Hematopoietic multipotent progenitor cell treated with erythropoietin and hydrocortisone succinate and interleukin-3 and kit ligand, for 15 days (in vitro differentiated cells): ENCODE results near the gene SURF1.
A peak's percentile ranks its signal among the peaks of the same experiment; 100 is the strongest.
"Not testable (repeated sequence)": the region's sequence is repeated elsewhere in the genome, so short reads cannot be mapped to it uniquely, and the experiment has no call there.

Experiments
- DNase-seq: peaks from one replicate; pipeline ENCODE4 v3.0.0-alpha.2; 2015; ENCODE audit warnings: low spot score

The SURF1 gene, protein sequence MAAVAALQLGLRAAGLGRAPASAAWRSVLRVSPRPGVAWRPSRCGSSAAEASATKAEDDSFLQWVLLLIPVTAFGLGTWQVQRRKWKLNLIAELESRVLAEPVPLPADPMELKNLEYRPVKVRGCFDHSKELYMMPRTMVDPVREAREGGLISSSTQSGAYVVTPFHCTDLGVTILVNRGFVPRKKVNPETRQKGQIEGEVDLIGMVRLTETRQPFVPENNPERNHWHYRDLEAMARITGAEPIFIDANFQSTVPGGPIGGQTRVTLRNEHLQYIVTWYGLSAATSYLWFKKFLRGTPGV

DNA sequence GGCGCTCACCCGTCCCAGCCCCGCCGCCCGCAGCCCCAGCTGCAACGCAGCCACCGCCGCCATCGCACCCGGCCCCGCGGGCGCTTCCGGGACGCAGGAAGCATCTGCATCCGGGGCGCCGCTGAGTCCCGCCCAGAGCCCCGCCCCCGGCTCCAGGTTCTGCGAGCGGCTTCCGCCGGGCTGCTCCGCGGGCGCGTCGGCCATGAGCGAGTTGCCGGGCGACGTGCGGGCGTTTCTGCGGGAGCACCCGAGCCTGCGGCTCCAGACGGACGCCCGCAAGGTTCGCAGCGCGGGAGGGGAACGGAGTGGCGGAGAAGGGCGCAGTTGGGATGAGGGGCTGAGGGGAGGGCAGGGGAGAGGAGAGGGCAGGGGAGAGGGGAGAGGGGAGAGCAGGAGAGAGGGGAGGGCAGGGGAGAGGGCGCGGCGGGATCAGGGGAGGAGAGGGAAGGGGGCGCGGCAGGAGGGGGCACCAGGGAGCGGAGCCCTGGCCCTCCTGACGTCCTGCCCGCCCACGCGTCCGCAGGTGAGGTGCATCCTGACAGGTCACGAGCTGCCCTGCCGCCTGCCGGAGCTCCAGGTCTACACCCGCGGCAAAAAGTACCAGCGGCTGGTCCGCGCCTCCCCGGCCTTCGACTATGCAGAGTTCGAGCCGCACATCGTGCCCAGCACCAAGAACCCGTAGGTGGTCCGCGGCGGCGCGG, at the start of gene SURF1, which contains the start of gene SURF2:
Gene SURF1, minus strand, starts transcription at position 97 of the 701 bp plus-strand sequence. Its CDS starts 34 bp downstream, at position 63.
Gene SURF2, plus strand, starts transcription at position 160 of the 701 bp plus-strand sequence. Its CDS starts 43 bp downstream, at position 203.
- DNase-seq: peak; percentile 90

DNA sequence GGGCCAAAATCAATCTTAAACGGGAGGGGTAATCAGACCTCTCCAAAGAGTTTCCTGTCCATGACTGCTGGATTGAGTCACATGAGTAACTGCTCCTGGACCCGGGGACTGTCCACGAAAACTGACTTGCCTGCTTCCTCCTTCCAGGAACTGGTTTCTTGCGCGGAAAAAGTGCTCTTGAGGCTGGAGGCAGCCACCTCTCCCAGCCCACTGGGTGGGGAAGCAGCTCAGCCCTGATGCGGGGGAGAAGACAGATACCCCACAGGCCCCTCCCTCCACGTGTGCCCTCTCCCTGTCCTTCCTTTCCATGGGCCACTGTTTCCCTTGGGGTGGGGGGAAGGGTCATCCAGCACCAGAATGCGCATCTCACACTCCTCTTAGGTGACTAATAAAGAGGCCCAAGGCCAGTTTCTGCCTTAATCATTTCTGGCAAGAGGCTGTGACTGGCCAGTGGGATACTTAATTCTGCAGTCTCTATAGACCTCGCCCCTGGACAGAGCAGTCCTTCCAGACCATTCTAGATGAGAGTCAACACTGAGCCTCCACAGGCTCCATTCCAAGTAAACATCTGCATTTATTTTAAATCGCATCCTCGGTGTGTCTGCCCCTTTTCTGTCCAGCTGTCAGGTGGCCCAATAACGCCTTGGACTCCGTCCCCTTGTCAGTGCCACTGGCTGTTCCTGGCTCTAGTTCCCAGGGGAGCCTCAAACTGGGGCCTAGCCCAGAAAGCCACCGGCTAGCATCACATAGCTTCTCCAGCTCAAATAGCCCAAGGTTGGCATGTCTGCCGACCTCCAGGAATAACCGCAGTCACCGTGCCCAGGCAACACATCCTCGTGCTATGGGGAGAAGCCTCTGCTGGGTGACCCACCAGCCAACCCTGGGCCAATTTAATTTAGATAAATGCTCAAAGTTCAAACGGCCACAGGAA, 49.5 kb upstream of the SURF1 start:
- no peak for DNase-seq

DNA sequence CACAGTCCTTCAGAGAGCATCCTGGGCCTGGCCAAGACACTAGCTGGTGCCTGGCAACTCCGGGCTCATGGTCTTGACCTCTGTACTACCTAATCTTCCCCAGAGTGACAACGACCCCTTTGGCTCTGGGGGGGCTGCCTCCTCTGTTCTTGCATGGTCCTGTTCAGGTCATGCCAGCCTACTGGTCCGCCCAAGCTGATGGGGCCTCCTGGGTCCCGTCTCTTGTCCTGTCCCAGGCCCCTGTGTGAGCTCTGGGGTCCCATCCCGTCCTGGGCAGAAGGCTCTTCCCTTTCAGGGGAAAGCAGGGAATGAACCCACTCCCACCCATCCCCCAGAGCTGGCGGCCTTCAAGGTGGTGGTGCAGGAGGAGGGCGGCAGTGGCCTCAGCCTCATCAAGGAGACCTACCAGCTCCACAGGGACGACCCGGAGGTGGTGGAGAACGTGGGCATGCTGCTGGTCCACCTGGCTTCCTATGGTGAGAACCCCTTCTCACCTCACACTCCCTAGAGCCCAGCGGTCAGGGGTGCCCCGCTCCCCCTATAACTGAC, 48.2 kb upstream of the SURF1 start:
- DNase-seq: no peak

DNA sequence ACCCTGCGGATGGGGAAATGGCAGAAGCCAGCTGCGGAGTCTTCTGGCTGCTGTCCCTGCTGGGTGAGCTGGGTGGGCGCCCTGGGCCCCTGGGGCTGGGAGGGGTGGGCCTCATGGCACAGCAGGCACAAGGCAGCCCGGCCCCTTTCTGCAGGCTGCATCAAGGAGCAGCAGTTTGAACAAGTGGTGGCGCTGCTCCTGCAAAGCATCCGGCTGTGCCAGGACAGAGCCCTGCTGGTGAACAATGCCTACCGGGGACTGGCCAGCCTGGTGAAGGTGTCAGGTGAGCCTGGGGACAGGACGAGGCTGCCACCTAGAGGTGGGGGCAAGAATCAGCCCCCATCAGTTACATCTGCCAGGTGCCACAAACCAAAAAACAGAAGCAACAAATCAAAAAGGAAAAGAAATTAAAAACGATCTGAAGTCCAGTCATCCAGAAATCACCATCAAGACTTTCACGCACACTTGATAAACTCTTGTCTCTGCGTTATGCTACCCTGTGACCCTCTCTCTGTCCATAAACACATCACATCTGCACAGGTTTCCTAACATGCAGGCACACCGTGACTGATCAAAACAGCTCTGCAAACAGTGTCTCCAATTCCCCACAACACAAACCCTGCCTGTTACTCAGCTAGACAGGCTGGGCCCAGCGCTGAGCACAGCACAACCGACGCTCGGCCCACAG, 47.6 kb upstream of the SURF1 start:
- peak; percentile 62 for DNase-seq

DNA sequence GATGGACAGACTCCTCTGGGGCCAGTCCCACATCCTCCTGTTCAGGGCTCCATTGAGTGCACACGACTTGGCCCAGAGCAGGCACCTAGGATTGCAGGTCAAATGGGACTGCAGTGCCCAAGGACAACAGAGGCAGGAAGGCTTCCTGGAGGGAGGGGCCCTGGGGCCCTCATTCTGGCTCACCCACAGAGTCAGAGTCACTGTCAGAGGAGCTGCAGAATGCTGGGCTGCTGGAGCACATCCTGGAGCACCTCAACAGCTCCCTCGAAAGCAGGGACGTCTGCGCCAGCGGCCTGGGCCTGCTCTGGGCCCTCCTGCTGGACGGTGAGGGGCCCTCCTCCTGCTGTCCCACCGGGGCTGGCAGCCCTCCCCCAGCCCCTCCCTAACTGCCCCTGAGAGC, 46.4 kb upstream of the SURF1 start:
- no peak for DNase-seq

DNA sequence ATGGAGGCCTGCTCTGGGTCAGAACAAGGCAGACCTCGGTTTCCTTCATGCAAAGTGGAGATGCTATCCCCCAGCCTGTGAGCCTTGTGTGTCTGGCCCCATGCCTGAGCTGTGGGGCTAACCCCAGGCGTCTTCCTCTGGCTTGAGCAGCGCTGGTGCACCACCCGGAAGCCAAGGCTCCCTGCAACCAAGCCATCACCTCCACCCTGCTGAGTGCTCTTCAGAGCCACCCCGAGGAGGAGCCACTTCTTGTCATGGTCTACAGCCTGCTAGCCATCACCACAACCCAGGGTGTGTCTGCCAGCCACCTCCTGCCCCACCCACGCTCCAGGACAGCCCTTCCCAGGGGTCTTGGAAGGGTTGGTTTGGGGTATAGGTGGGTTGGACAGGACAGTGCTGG, 45.3 kb upstream of the SURF1 start:
- DNase-seq: no peak

DNA sequence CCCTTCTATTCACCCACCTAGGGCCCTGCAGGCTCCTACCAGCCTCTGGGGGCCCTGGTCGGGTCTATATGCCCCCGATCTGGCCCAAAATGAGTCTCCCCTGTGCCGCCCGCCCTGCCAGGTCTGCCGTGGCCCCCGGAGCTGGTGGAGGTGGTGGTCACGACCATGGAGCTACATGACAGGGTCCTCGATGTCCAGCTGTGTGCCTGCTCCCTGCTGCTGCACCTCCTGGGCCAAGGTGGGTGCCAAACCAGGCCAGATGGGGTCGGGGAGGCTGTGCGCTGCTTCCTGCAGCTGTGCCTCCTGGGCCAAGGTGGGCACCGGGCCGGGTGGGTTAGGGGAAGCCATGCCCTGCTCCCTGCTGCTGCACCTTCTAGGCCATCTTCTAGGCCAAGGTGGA, 44.0 kb upstream of the SURF1 start:
- no peak for DNase-seq

DNA sequence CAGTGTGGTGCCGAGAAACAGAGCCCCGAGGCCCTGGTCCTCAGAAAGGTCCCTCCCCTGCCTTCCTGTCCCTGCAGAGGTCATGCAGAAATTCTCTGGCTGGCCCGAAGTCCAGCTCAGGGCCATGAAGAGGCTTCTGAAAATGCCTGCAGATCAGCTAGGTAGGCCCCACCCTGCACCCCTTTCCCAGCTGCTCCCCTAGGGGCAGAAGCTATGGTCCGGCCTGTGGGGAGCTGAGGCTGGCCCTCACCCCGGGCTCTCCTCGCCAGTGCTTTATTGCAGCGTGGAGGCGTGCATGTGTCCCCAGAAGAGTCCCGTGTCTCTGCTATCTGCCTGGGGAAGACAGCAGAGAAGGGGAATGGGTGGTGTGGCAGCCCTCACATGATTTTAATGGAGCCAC, 41.6 kb upstream of the SURF1 start:
- no peak for DNase-seq

DNA sequence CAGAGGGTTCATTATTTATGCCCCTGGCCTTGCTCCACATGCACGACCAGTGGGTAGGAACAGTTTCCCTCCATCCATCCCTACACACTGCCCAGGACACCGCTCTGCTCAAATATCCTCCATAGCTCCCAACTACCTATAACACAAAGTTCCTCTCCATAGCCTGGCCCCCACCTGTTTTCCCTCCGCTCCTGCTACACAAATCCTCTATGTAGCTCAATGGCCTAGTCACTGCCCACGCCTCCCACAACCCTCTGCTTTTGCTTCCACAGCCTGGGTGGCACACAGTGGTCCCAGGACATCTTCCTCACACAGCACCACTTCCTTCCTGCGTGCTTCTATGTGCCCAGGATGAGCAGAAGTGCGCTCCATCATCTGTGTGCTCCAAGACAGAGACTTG, 41.1 kb upstream of the SURF1 start:
- DNase-seq: no peak

DNA sequence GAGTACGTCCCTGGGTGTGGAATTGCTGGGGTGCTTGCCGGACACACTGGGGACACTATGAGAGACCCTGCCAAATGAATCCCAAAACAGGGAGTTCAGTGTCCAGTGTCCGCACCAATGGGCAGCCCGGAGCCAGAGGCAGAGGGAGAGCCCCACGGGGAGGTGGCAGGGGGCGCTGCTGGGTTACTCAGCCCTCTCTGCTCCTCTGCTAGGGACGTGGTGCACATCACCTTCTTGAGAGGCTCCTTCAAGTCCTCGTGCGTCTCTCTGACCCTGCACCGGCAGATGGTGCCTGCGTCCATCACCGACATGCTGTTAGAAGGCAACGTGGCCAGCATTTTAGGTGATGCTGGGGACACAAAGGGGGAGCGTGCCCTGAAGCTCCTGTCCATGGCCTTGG, 40.7 kb upstream of the SURF1 start:
- no peak for DNase-seq

DNA sequence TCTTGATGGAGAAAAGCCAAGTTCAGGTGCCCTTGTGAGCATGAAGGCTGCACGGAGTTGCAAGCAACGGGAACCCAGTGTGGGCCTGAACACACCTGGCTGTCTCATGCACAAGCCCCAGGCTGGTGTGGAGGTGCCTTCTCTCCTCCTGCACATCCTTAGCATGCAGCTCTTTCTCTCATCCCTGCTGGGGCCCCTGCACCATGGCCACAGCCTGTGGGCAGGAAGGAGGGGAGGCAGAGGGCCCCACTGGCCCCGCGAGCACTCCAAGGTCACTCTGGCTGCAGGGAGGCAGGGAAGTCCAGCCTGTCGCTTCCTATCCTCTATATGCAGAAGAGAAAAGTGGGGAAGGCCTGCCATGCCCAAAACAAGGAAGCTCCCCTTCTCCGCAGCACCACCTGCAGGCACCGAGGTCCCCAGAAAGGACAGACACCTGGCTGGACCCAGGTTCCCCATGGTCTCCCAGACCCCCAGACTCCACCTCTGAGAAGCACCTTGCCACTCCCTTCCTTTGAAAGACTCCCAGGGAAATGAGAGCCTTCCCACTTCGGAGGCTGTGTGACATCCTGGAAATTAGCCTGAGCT, 38.5 kb upstream of the SURF1 start:
- no peak for DNase-seq

DNA sequence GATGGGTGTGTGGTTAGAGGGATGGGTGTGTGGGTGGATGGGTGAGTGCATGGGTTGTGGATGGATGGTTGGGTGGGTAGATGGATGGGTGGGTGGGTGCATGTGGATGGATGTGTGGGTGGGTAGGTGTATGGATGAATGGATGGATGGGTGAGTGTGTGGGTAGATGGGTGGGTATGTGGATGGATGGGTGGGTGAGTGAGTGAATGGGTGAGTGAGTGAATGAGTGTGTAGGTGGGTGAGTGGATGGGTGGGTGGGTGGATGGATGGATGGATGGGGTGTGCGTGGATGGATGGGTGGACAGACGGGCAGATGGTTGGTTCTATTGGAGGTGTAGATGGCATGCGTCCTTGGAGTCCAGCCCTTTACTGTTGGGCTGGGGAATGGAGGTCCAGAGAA, 37.1 kb upstream of the SURF1 start:
- DNase-seq: no peak

DNA sequence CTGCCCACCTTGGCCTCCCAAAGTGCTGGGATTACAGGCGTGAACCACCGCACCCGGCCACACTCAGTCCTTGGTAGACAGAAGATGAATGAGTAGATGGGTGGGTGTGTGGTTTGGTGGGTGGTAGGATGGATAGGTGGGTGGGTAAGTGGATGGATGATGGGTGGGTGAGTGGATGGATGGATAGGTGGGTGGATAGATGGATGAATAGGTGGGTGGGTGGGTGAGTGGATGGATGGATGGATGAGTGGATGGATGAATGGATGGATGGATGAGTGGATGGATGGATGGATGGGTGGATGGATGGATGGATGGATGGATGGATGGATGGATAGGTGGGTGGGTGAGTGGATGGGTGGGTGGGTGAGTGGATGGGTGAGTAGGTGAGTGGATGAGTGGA, 36.0 kb upstream of the SURF1 start:
- not testable (repeated sequence) for DNase-seq

DNA sequence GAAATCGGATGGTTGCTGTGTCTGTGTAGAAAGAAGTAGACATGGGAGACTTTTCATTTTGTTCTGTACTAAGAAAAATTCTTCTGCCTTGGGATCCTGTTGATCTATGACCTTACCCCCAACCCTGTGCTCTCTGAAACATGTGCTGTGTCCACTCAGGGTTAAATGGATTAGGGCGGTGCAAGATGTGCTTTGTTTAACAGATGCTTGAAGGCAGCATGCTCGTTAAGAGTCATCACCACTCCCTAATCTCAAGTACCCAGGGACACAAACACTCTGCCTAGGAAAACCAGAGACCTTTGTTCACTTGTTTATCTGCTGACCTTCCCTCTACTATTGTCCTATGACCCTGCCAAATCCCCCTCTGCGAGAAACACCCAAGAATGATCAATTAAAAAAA, 35.2 kb upstream of the SURF1 start:
- not testable (repeated sequence) for DNase-seq

DNA sequence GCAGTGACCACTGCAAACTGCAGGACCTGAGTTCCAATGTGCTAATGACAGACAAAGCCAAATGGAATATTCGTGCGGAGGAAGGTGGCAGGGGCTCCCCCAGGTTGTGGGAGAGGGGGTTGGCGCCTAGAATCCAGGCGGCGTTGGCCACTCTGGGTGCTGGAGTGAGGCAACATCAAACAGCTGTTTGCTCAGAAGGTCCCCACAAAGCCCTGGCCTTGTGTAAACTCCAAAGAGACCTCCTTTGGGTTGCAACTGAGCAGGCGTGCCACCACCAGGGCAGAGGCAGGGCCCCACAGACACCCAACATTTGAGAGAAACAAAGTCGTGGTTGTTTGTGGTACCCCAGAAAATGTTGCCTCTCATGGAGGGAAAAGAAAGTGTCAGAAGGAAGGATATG, 34.4 kb upstream of the SURF1 start:
- no peak for DNase-seq

DNA sequence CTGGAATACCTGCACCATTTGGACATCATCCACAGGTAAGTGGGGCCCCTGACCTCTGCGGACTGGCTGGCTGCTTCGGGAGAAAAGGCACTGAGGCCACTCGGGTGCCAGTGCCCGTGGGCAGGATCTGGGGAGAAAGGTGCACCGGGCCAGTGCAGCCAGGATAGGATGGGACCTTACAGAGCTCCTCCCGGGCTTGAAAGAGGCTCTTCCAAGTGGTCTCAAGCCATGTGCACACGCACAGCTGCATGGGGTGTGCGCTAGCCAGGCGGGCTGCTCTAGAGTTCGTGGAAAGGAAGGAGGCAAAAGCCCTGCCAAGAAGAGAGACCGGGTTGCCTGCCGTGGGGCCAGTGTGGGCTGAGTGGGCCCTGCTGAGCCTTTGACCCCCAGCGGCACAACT, 33.3 kb upstream of the SURF1 start:
- DNase-seq: no peak

DNA sequence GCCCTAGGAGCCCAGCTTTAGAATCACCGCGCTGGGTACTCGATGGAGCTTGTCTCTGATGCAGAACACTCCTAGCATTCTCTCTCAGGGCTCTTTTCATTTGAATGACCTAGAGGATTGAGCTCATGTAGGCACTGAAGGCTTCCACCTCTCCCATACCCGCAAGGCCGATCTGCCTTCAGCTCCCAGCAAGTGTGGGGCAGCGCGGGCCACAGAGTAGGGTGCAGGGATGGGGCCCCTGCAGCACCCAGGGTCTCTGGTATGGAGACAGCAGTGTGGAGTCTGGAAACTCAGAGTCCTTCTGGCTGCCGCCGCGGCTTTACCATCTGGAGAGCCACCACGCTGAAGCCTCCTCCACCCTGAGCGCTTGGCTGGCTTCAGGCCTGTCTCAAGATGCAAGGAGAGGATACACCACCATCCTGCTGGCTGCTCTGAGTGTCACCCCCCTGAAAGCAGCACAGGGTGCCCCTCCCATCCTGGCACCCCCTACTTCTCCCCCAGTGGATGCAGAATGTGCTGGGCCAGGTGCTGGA, 32.8 kb upstream of the SURF1 start:
- no peak for DNase-seq

DNA sequence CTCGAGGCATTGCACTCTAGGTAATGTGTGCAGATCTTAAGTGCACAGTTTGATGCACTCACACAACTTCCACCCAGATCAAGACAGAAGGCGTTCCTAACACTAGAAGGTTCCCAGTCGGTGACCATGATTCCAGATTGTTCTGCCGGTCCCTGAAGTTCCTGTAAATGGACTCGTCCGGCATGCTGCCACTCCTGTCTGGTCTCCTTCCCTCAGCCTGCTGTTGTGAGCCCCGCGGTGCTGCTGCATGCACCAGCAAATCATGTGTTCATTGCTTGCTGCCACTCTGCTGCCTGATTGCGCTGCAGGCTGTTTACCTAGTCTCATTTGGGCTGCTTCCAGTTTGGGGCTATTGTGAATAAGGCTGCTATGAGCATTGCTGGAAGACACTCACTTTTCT, 31.4 kb upstream of the SURF1 start:
- DNase-seq: no peak

DNA sequence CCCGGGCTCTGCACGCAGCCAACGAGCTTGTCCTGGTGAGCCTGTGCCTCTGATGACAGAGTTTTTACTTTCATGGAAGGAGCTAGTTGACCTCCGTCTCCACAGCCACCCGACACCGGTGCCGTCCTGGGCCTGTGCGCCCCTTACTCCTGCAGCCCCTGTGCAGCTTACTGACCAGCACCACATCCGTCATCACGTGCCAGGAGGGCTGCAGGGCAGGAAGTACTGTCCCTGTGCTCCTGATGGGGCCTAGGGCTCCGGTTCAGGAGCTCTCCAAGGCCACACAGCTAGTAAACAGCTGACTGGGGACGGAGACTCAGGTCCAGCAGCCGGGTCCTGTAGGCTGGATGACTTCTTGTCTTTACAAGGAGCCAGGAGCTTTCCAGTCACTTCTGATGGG, 30.1 kb upstream of the SURF1 start:
- no peak for DNase-seq

DNA sequence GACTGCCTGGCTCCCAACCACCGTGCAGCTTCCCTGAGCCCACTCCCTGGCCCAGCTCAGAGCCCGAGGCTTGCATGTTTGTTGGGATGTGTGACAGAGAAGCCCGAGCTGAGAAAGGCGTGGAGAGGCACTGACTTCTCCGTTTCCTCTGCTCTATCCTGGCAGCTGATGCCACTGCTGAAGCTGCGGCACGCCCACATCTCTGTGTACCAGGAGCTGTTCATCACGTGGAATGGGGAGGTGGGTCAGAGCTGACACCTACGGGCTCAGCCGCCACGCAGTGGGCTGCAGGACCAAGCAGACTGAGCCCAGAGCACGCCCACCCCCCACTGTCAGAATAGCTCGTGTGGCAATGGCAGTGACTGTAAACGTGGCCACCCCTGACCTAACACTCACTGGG, 29.2 kb upstream of the SURF1 start:
- DNase-seq: no peak

DNA sequence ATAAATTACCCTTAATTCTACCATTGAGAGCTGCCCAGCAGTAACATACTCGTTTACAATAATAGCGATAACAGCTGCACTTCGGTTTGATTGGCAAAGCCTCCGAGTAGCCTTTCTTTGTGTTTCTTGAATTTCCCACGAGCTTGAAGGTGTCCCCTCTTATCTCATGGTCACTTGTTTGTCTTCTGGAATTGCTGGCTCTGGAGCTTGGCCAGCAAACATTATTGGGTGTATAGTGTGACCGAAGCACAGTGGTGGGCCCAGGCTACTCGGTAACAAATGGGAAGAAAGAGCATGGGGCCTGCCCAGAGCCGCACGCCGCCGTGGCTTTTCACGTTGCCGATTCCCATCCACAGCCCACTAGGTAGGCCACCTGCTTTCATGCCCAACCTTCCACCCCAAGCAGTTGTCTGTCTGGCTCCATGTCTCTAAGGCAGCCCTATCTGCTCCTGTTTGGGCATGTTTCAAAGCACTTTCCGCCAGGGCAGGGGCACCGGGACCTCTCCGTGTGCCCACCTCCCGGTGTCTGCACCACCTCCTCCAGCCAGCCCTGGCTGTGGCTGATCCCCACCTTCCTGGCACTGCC, 28.5 kb upstream of the SURF1 start:
- no peak for DNase-seq
